ENCODE measurements around the gene LGR4. TPM values are rescaled to one million over a fixed set of nuclear protein-coding genes. Genes with fewer than 3 reads are reported as not detected.

The LGR4 gene
- total RNA-seq, 1 donor, result 11.2 TPM

DNA sequence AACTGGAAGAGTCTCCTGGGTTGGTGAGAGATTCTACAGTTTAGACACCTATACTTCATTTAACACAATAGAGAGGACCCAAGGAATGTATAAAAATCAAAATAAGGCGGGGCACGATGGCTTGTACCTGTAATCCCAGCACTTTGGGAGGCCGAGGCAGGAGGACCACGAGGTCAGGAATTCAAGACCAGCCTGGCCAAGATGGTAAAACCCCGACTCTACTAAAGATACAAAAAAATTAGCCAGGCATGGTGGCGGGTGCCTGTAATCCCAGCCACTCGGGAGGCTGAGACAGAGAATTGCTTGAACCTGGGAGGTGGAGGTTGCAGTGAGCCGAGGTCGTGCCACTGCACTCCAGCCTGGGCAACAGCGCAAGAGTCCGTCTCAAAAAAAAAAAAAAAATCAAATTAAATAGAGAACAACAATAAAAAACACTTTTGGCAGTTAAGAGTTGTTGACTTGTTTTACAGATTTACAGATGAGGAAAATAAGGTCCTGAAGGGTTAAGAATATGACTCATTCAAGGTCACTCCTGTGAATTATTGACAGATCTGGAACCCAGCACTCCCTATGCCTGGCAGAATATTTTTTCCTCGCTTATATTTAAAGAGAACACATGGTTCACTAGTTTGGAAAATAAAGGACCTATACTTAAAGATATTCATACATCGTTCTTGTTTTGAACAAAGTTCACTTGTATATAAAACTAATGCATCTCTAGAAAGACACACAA is 5.2 kb downstream of the LGR4 start:
- TF ChIP-seq, protein P1, sequence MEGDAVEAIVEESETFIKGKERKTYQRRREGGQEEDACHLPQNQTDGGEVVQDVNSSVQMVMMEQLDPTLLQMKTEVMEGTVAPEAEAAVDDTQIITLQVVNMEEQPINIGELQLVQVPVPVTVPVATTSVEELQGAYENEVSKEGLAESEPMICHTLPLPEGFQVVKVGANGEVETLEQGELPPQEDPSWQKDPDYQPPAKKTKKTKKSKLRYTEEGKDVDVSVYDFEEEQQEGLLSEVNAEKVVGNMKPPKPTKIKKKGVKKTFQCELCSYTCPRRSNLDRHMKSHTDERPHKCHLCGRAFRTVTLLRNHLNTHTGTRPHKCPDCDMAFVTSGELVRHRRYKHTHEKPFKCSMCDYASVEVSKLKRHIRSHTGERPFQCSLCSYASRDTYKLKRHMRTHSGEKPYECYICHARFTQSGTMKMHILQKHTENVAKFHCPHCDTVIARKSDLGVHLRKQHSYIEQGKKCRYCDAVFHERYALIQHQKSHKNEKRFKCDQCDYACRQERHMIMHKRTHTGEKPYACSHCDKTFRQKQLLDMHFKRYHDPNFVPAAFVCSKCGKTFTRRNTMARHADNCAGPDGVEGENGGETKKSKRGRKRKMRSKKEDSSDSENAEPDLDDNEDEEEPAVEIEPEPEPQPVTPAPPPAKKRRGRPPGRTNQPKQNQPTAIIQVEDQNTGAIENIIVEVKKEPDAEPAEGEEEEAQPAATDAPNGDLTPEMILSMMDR (IDR thresholded peaks at IDR 0.05; ENCODE audit: insufficient read depth, low read depth, low read length), result no peak
- no peak for DNase-seq (ENCODE audit: low read depth)
- no peak overlapping the region for H3K4me3 ChIP-seq (ENCODE audit: low read depth, low read length)

- TF ChIP-seq, protein P1 (IDR thresholded peaks at IDR 0.05; ENCODE audit: insufficient read depth, low read depth, low read length), result no peak
- no peak for DNase-seq (ENCODE audit: low read depth)
- H3K4me3 ChIP-seq (ENCODE audit: low read depth, low read length), result no peak overlapping the region
Measured at GRCh38 chr11:27466363-27466762, 6.2 kb downstream of the LGR4 start.

DNA sequence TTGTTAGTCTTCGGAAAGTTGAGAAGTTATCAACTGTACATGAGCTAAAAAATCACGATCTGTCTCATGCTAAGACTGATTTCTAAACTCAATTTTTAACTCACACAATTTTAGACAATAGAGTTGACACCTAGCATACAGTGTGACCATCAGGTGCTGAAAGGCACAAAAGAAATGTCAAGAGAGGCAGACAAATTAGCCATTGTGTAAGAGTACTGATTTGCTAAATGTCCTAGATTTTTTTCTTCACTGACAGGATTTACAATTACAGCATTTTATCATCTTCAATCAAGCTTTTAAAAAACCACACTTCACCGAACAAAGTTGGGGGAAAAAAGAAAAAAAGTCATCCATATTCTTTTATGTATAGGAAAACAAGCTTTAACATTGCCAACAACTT is 7.0 kb downstream of the LGR4 start:
- no peak overlapping the region for H3K4me3 ChIP-seq (ENCODE audit: low read depth, low read length)
- no peak for DNase-seq (ENCODE audit: low read depth)
- TF ChIP-seq, protein P1 (IDR thresholded peaks at IDR 0.05; ENCODE audit: insufficient read depth, low read depth, low read length), result no peak

DNA sequence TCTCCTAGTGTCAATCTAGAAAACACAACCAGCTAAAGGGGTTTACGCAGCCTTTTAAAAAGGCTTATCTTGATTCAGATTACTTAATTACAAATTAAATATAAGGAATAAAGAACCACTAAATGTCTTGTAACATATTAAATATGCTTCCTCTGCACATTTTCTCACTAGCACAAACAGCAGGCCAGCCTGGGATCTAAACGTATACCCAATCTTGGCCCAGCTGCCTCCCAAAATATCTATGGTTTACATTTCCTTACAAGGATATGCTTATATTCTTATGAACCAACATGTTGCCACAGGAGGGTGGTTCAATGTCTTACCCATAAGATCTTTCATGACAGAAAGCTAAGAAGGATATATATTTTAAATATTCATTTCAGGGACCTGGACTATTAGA is 7.7 kb downstream of the LGR4 start:
- no peak overlapping the region for H3K4me3 ChIP-seq (ENCODE audit: low read depth, low read length)
- DNase-seq (ENCODE audit: low read depth), result no peak
- TF ChIP-seq, protein P1 (IDR thresholded peaks at IDR 0.05; ENCODE audit: insufficient read depth, low read depth, low read length), result no peak

DNA sequence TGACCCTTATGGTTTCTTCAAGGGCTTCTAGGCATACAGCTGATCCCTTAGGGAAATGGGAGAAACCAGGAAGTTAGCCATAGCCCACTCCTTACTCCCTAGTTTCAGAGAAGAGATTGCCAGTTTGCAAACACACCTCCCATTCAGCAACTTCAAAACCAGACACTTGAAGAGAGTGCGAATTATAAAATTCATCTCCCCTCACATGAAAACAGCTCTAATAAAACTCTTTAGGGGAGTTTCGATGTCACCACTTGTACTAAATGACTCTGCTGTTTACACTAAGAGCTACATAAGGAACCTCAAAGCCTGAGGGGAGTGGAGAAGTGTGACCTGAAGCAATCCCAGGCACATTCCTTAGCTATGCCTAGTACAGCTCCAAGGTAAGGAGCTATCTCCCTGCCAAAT is 8.3 kb downstream of the LGR4 start:
- no peak for DNase-seq (ENCODE audit: low read depth)
- TF ChIP-seq, protein P1 (IDR thresholded peaks at IDR 0.05; ENCODE audit: insufficient read depth, low read depth, low read length), result no peak
- no peak overlapping the region for H3K4me3 ChIP-seq (ENCODE audit: low read depth, low read length)

- H3K4me3 ChIP-seq (ENCODE audit: low read depth, low read length), result no peak overlapping the region
- no peak for DNase-seq (ENCODE audit: low read depth)
- TF ChIP-seq, protein P1 (IDR thresholded peaks at IDR 0.05; ENCODE audit: insufficient read depth, low read depth, low read length), result no peak
Measured at GRCh38 chr11:27462543-27462942, 10.0 kb downstream of the LGR4 start.
